Natural killer cell treated with Interleukin-12 subunit alpha and Interleukin-12 subunit beta and Interleukin-15 and Interleukin-18, amount 100 ng/mL, for 72 hours (primary cell): ENCODE measurements around the gene EVA1C. TPM values are rescaled to one million over a fixed set of nuclear protein-coding genes. Genes with fewer than 3 reads are reported as not detected.
"Not testable (repeated sequence)": the region's sequence is repeated elsewhere in the genome, so short reads cannot be mapped to it uniquely, and the experiment has no call there.

Source experiments
- ATAC-seq, 2 donors: fragments of 150-1000 bp; cut with Tn5 transposase in 1 of 2; sonication (Bioruptor Pico), chemical (Tn5 transposase) in 1 of 2; 2 replicates each; pipeline ENCODE4 v1.10.0; 2021
- DNase-seq: peaks from one replicate; pipeline ENCODE4 v3.0.0; 2022; ENCODE audit warnings: low spot score
- H3K27ac Mint-ChIP-seq, 2 donors: 1 replicate in 1 of 2; 2 replicates in 1 of 2; pipeline ENCODE4 v1.8.0; 2022; ENCODE audit warnings: mixed read lengths in 2 of 2, mild to moderate bottlenecking in 1 of 2, moderate library complexity in 1 of 2
- H3K27me3 Mint-ChIP-seq, 2 donors: 1 replicate in 1 of 2; 2 replicates in 1 of 2; pipeline ENCODE4 v1.8.0; 2022; ENCODE audit warnings: mixed read lengths in 2 of 2
- H3K36me3 Mint-ChIP-seq: one replicate; pipeline ENCODE4 v1.8.0; 2022; ENCODE audit warnings: mixed read lengths
- H3K4me1 Mint-ChIP-seq, 2 donors: 1 replicate in 1 of 2; 2 replicates in 1 of 2; pipeline ENCODE4 v1.8.0; 2022; ENCODE audit warnings: low read depth in 2 of 2, mixed read lengths in 2 of 2, mild to moderate bottlenecking in 1 of 2
- H3K4me3 Mint-ChIP-seq: one replicate; pipeline ENCODE4 v1.8.0; 2022; ENCODE audit warnings: mixed read lengths
- H3K9me3 Mint-ChIP-seq: 2 replicates; pipeline ENCODE4 v1.8.0; 2022; ENCODE audit warnings: mixed read lengths
- total RNA-seq, 2 donors: library from RNA; stranded (reverse); gene quantifications; one replicate each; pipeline ENCODE4 v1.2.3, GENCODE V29; 2022

Gene EVA1C
- total RNA-seq, 2 donors from 2014 or later, result 1.2 to 4.7 TPM

GRCh38 chr21:32533611-32534010, 121.1 kb downstream of the EVA1C start:
- Mint-ChIP-seq H3K9me3 (no peaks in the 10 kb centered on the region), H3K36me3 (no peaks in the 10 kb centered on the region), H3K4me3 (no peak overlapping the region), H3K27ac (no peak overlapping the region), H3K4me1 (peaks cover 31 to 34% of the 10 kb centered on the region in 2 donors), H3K27me3 (no peaks in the 10 kb centered on the region)
- no peak for DNase-seq
- no peak for ATAC-seq

GRCh38 chr21:32534113-32534512, 121.6 kb downstream of the EVA1C start:
- Mint-ChIP-seq H3K36me3 (no peaks in the 10 kb centered on the region), H3K4me3 (no peak overlapping the region), H3K27ac (no peak overlapping the region), H3K4me1 (peaks cover 36 to 39% of the 10 kb centered on the region in 2 donors), H3K9me3 (no peaks in the 10 kb centered on the region), H3K27me3 (no peaks in the 10 kb centered on the region)
- no peak for DNase-seq
- ATAC-seq, result no peak

- peaks cover 39 to 40% of the 10 kb centered on the region in 2 donors for H3K4me1 Mint-ChIP-seq
- H3K4me3 Mint-ChIP-seq, result no peak overlapping the region
- DNase-seq, result no peak
- H3K27ac Mint-ChIP-seq, result no peak overlapping the region
- ATAC-seq, result no peak
- no peaks in the 10 kb centered on the region for H3K36me3 Mint-ChIP-seq
- no peaks in the 10 kb centered on the region for H3K27me3 Mint-ChIP-seq
- no peaks in the 10 kb centered on the region for H3K9me3 Mint-ChIP-seq
Measured at GRCh38 chr21:32535612-32536011, 123.1 kb downstream of the EVA1C start.

- ATAC-seq, result no peak
Measured at GRCh38 chr21:32537569-32537881, 125.0 kb downstream of the EVA1C start.

GRCh38 chr21:32538147-32538792, 125.8 kb downstream of the EVA1C start:
- Mint-ChIP-seq H3K9me3 (no peaks in the 10 kb centered on the region), H3K36me3 (no peaks in the 10 kb centered on the region), H3K27ac (peak overlapping the region; percentile 48 to 87), H3K4me1 (peaks cover 36 to 37% of the 10 kb centered on the region in 2 donors), H3K27me3 (no peaks in the 10 kb centered on the region), H3K4me3 (peak overlapping the region; percentile 50)
- peak; percentile 70 for DNase-seq
- peak; percentile 92 to 95 for ATAC-seq

More at GRCh38 chr21:32537569-32537881, 125.0 kb downstream of the EVA1C start:
- no peaks in the 10 kb centered on the region for H3K36me3 Mint-ChIP-seq
- peaks cover 39 to 40% of the 10 kb centered on the region in 2 donors for H3K4me1 Mint-ChIP-seq
- H3K27ac Mint-ChIP-seq, result peak overlapping the region; percentile 48 to 87
- no peaks in the 10 kb centered on the region for H3K27me3 Mint-ChIP-seq
- no peak for DNase-seq
- H3K4me3 Mint-ChIP-seq, result peak overlapping the region; percentile 70
- H3K9me3 Mint-ChIP-seq, result no peaks in the 10 kb centered on the region

GRCh38 chr21:32539378-32539777, 126.9 kb downstream of the EVA1C start:
- DNase-seq (no peak), ATAC-seq (no peak)
- H3K4me1 Mint-ChIP-seq, result peaks cover 35 to 37% of the 10 kb centered on the region in 2 donors
- no peaks in the 10 kb centered on the region for H3K36me3 Mint-ChIP-seq
- H3K27me3 Mint-ChIP-seq, result no peaks in the 10 kb centered on the region
- H3K27ac Mint-ChIP-seq, result peak overlapping the region; percentile 48 to 87
- H3K4me3 Mint-ChIP-seq, result no peak overlapping the region
- no peaks in the 10 kb centered on the region for H3K9me3 Mint-ChIP-seq

GRCh38 chr21:32543056-32543455, 130.6 kb downstream of the EVA1C start:
- DNase-seq, H3K4me3 Mint-ChIP-seq, H3K9me3 Mint-ChIP-seq, H3K36me3 Mint-ChIP-seq, H3K27ac Mint-ChIP-seq, ATAC-seq, H3K27me3 Mint-ChIP-seq: not testable (repeated sequence)
- peaks cover 11 to 26% of the 10 kb centered on the region in 2 donors for H3K4me1 Mint-ChIP-seq

- peaks cover 2 to 18% of the 10 kb centered on the region in 2 donors for H3K4me1 Mint-ChIP-seq
- no peaks in the 10 kb centered on the region for H3K27me3 Mint-ChIP-seq
- H3K36me3 Mint-ChIP-seq, result no peaks in the 10 kb centered on the region
- H3K27ac Mint-ChIP-seq, result no peak overlapping the region
- H3K9me3 Mint-ChIP-seq, result no peaks in the 10 kb centered on the region
- ATAC-seq, result no peak
- no peak overlapping the region for H3K4me3 Mint-ChIP-seq
- no peak for DNase-seq
Measured at GRCh38 chr21:32543975-32544374, 131.5 kb downstream of the EVA1C start.

GRCh38 chr21:32544697-32545096, 132.2 kb downstream of the EVA1C start:
- Mint-ChIP-seq H3K9me3 (no peaks in the 10 kb centered on the region), H3K36me3 (no peaks in the 10 kb centered on the region)
- no peak for ATAC-seq

GRCh38 chr21:32545948-32546441, 133.5 kb downstream of the EVA1C start:
- H3K27me3 Mint-ChIP-seq, result no peaks in the 10 kb centered on the region
- H3K9me3 Mint-ChIP-seq, result no peaks in the 10 kb centered on the region
- H3K4me1 Mint-ChIP-seq, result peaks cover 0 to 15% of the 10 kb centered on the region in 2 donors
- no peak for ATAC-seq
- DNase-seq, result no peak
- no peak overlapping the region for H3K4me3 Mint-ChIP-seq
- H3K36me3 Mint-ChIP-seq, result no peaks in the 10 kb centered on the region
- no peak overlapping the region for H3K27ac Mint-ChIP-seq

More at GRCh38 chr21:32544697-32545096, 132.2 kb downstream of the EVA1C start:
- Mint-ChIP-seq H3K27me3 (no peaks in the 10 kb centered on the region), H3K4me3 (no peak overlapping the region), H3K27ac (no peak overlapping the region), H3K4me1 (peaks cover 0 to 15% of the 10 kb centered on the region in 2 donors)
- DNase-seq, result no peak

GRCh38 chr21:32547018-32547417, 134.5 kb downstream of the EVA1C start:
- no peaks in the 10 kb centered on the region for H3K36me3 Mint-ChIP-seq
- H3K27ac Mint-ChIP-seq, result no peak overlapping the region
- no peak overlapping the region for H3K4me3 Mint-ChIP-seq
- no peaks in the 10 kb centered on the region for H3K9me3 Mint-ChIP-seq
- DNase-seq (no peak), ATAC-seq (no peak)
- no peaks in the 10 kb centered on the region for H3K27me3 Mint-ChIP-seq
- H3K4me1 Mint-ChIP-seq, result peaks cover 0 to 15% of the 10 kb centered on the region in 2 donors

- no peak overlapping the region for H3K4me3 Mint-ChIP-seq
- no peaks in the 10 kb centered on the region for H3K27me3 Mint-ChIP-seq
- DNase-seq (no peak), ATAC-seq (no peak)
- no peak overlapping the region for H3K27ac Mint-ChIP-seq
- no peaks in the 10 kb centered on the region for H3K36me3 Mint-ChIP-seq
- peaks cover 0 to 13% of the 10 kb centered on the region in 2 donors for H3K4me1 Mint-ChIP-seq
- no peaks in the 10 kb centered on the region for H3K9me3 Mint-ChIP-seq
Measured at GRCh38 chr21:32548978-32549377, 136.5 kb downstream of the EVA1C start.

GRCh38 chr21:32549440-32549839, 136.9 kb downstream of the EVA1C start:
- ATAC-seq (no peak), DNase-seq (no peak)
- no peak overlapping the region for H3K27ac Mint-ChIP-seq
- H3K4me1 Mint-ChIP-seq, result peaks cover 0 to 13% of the 10 kb centered on the region in 2 donors
- no peaks in the 10 kb centered on the region for H3K27me3 Mint-ChIP-seq
- H3K9me3 Mint-ChIP-seq, result no peaks in the 10 kb centered on the region
- H3K4me3 Mint-ChIP-seq, result no peak overlapping the region
- H3K36me3 Mint-ChIP-seq, result no peaks in the 10 kb centered on the region

GRCh38 chr21:32549886-32550285, 137.4 kb downstream of the EVA1C start:
- Mint-ChIP-seq H3K9me3 (no peaks in the 10 kb centered on the region), H3K27ac (no peak overlapping the region), H3K4me3 (no peak overlapping the region), H3K4me1 (peaks cover 0 to 17% of the 10 kb centered on the region in 2 donors), H3K36me3 (no peaks in the 10 kb centered on the region), H3K27me3 (no peaks in the 10 kb centered on the region)
- no peak for ATAC-seq
- DNase-seq, result no peak
